Activated T-helper 9 cell treated with anti-CD3 and anti-CD28 coated beads, Interleukin-2, amount 50 U/mL, for 16 hours (primary cell): ENCODE measurements around the gene LIPE.
"Not testable (repeated sequence)": the region's sequence is repeated elsewhere in the genome, so short reads cannot be mapped to it uniquely, and the experiment has no call there.

ENCODE experiments used
- DNase-seq: peaks from one replicate; pipeline ENCODE4 v3.0.0-alpha.2; 2020; ENCODE audit warnings: low read depth

Gene LIPE

GRCh38 chr19:42427313-42427712 is at the start of gene LIPE:
Gene LIPE, minus strand, starts transcription at chr19:42427388. Its CDS starts 239 bp downstream, at chr19:42427149.
- DNase-seq: no peak

GRCh38 chr19:42475366-42475765 is 48.2 kb upstream of the LIPE start:
- DNase-seq: no peak

GRCh38 chr19:42474743-42475142 is 47.6 kb upstream of the LIPE start:
- no peak for DNase-seq

- no peak for DNase-seq
Measured at GRCh38 chr19:42473686-42474085, 46.5 kb upstream of the LIPE start.

GRCh38 chr19:42472402-42473147 is 45.4 kb upstream of the LIPE start:
- DNase-seq: no peak

- no peak for DNase-seq
Measured at GRCh38 chr19:42471554-42472249, 44.5 kb upstream of the LIPE start.

GRCh38 chr19:42469311-42470235 is 42.4 kb upstream of the LIPE start:
- no peak for DNase-seq

GRCh38 chr19:42468273-42468796 is 41.1 kb upstream of the LIPE start:
- no peak for DNase-seq

- DNase-seq: no peak
Measured at GRCh38 chr19:42467183-42467760, 40.1 kb upstream of the LIPE start.

- no peak for DNase-seq
Measured at GRCh38 chr19:42466521-42467182, 39.5 kb upstream of the LIPE start.

GRCh38 chr19:42465827-42466280 is 38.7 kb upstream of the LIPE start:
- DNase-seq: no peak

GRCh38 chr19:42461700-42462324 is 34.6 kb upstream of the LIPE start:
- no peak for DNase-seq

- not testable (repeated sequence) for DNase-seq
Measured at GRCh38 chr19:42461231-42461630, 34.0 kb upstream of the LIPE start.

GRCh38 chr19:42459926-42460325 is 32.7 kb upstream of the LIPE start:
- DNase-seq: no peak

- DNase-seq: no peak
Measured at GRCh38 chr19:42455621-42456081, 28.5 kb upstream of the LIPE start.

GRCh38 chr19:42455086-42455485 is 27.9 kb upstream of the LIPE start:
- no peak for DNase-seq

GRCh38 chr19:42452590-42452989 is 25.4 kb upstream of the LIPE start:
- no peak for DNase-seq

- peak; percentile 68 for DNase-seq
Measured at GRCh38 chr19:42450314-42450934, 23.2 kb upstream of the LIPE start.

GRCh38 chr19:42448306-42448705 is 21.1 kb upstream of the LIPE start:
- not testable (repeated sequence) for DNase-seq

- DNase-seq: no peak
Measured at GRCh38 chr19:42445948-42446347, 18.8 kb upstream of the LIPE start.
